Panc1 (cell line): ENCODE data around the gene SMCR8. TPM values are rescaled to one million over a fixed set of nuclear protein-coding genes. Genes with fewer than 3 reads are reported as not detected.
"Not testable (repeated sequence)": the region's sequence is repeated elsewhere in the genome, so short reads cannot be mapped to it uniquely, and the experiment has no call there.

ENCODE experiments used
- ATAC-seq: fragments of 200-7000 bp; cut with Tn5 transposase; 2 replicates; pipeline ENCODE4 v1.9.1; 2020; ENCODE audit warnings: mild to moderate bottlenecking, moderate library complexity
- BruUV-seq: library from RNA; stranded (reverse); fragments of 400-500 nt; replicated peaks from 2 replicates; lab custom pipeline; 2021; lab: Mats Ljungman, UMichigan
- CTCF ChIA-PET: fragments of 300-600 bp; sonication (Branson Sonifier 250); formaldehyde crosslinking; loops from one replicate; lab custom pipeline; 2022; ENCODE audit warnings: antibody characterized with exemption; lab: Charles Lee
- POLR2A ChIA-PET: fragments of 300-600 bp; sonication (Branson Sonifier 250); formaldehyde crosslinking; loops from one replicate; lab custom pipeline; 2022; ENCODE audit warnings: antibody characterized with exemption; lab: Charles Lee
- DNase-seq: peaks from one replicate; pipeline ENCODE4 v3.0.0-alpha.2; 2010; ENCODE audit warnings: low read depth, low spot score
- H3K27ac ChIP-seq: 2 replicates; pipeline ENCODE4 v1.5.1; 2011; ENCODE audit warnings: mild to moderate bottlenecking, low read length, inconsistent platforms
- H3K27me3 ChIP-seq: fragments of 200-500 bp; sonication (Bioruptor generic); 2 replicates; pipeline ENCODE4 v1.6.0; 2014; ENCODE audit warnings: low read length, inconsistent platforms; ENCODE audit not compliant: control insufficient read depth, insufficient read depth
- H3K36me3 ChIP-seq: fragments of 200-500 bp; sonication (Bioruptor generic); 2 replicates; pipeline ENCODE4 v1.5.1; 2014; ENCODE audit warnings: inconsistent platforms, mild to moderate bottlenecking, low read length, moderate library complexity; ENCODE audit not compliant: control insufficient read depth, insufficient read depth
- H3K4me1 ChIP-seq: 2 replicates; pipeline ENCODE4 v1.5.1; 2011; ENCODE audit warnings: inconsistent platforms, mild to moderate bottlenecking, low read length, moderate library complexity; ENCODE audit not compliant: control insufficient read depth, insufficient read depth
- H3K4me3 ChIP-seq, 2 experiments: 2 replicates each; pipeline ENCODE4 v1.5.1; 2011 to 2012; ENCODE audit warnings: low read depth in 2 of 2, low read length in 2 of 2, mild to moderate bottlenecking in 2 of 2, inconsistent platforms in 1 of 2, moderate library complexity in 1 of 2
- H3K9me3 ChIP-seq: fragments of 200-500 bp; sonication (Bioruptor generic); 2 replicates; pipeline ENCODE4 v1.5.1; 2014; ENCODE audit warnings: low read depth, mild to moderate bottlenecking, inconsistent platforms, low read length, moderate library complexity; ENCODE audit not compliant: control insufficient read depth, insufficient read depth
- POLR2AphosphoS5 ChIP-seq: IDR thresholded peaks from 2 replicates; pipeline ENCODE4 v1.6.1; 2012; ENCODE audit warnings: mild to moderate bottlenecking, low read depth, low read length, moderate library complexity
- REST ChIP-seq, 2 experiments: IDR thresholded peaks; 2 replicates each; pipeline ENCODE4 v1.6.1; 2011 to 2012; ENCODE audit warnings: low read depth in 2 of 2, control low read depth in 1 of 2, low read length in 1 of 2, mild to moderate bottlenecking in 1 of 2, moderate library complexity in 1 of 2; ENCODE audit not compliant: insufficient read depth in 1 of 2
- SIN3A ChIP-seq: IDR thresholded peaks from 2 replicates; pipeline ENCODE4 v1.6.1; 2012; ENCODE audit warnings: low read depth, mild to moderate bottlenecking, low read length, moderate library complexity, borderline replicate concordance; ENCODE audit not compliant: insufficient read depth
- TCF7L2 ChIP-seq: IDR thresholded peaks from 2 replicates; pipeline ENCODE4 v1.6.1; 2011; ENCODE audit warnings: mild to moderate bottlenecking, low read depth, low read length, inconsistent platforms
- in situ Hi-C: cut with HindIII; loops from 2 replicates; pipeline ENCODE4 v1.10.0; 2016; ENCODE audit warnings: low sequenced_read_pairs, low pct_unique_long_range_greater_than_20kb
- intact Hi-C: fragments of 100-400 bp; cut with micrococcal nuclease; formaldehyde crosslinking; loops from one replicate; pipeline ENCODE4 v1.10.0; 2022; ENCODE audit not compliant: unreplicated experiment
- total RNA-seq: library from RNA; stranded (reverse); gene quantifications from one replicate; pipeline ENCODE4 v1.2.1, GENCODE V29; 2021; ENCODE audit not compliant: unreplicated experiment
- TF ChIP-seq, protein P1 (sequence below): fragments of 450-650 bp; IDR thresholded peaks from 2 replicates; pipeline ENCODE4 v1.5.1; 2017; ENCODE audit warnings: mild to moderate bottlenecking

Gene SMCR8
- total RNA-seq, 1 experiment from 2014 or later: 24.9 TPM

DNA sequence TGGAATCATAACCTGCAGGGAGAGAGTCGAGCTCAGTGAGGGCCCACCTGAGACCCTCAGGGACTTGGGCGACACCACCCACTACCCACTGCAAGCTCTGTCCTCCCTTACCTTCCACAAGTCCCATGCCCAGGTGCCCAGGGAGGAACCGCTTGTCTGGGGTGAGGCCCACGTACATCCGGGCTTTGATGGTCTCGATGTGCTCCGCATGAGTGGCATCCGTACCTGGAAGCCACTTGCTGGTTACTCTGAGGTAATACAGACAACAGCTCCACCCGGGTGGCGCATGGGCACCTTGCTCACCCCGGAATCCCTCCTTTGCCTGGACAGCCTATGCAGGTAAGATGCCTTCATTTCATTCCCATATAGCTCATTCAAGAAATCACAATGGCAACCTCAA, 29.8 kb upstream of the SMCR8 start:
- Histone ChIP-seq H3K4me1 (no peaks in the 10 kb centered on the region), H3K4me3 (no peak overlapping the region), H3K9me3 (no peaks in the 10 kb centered on the region), H3K36me3 (peaks cover 10% of the 10 kb centered on the region), H3K27ac (no peak overlapping the region), H3K27me3 (no peaks in the 10 kb centered on the region)
- TF ChIP-seq SIN3A (no peak), TCF7L2 (no peak), REST (IDR thresholded peaks at IDR 0.05; ENCODE audit: insufficient read depth in 1 of 2, low read depth in 2 of 2, low read length in 1 of 2) (no peak), POLR2AphosphoS5 (no peak)
- TF ChIP-seq, protein P1, sequence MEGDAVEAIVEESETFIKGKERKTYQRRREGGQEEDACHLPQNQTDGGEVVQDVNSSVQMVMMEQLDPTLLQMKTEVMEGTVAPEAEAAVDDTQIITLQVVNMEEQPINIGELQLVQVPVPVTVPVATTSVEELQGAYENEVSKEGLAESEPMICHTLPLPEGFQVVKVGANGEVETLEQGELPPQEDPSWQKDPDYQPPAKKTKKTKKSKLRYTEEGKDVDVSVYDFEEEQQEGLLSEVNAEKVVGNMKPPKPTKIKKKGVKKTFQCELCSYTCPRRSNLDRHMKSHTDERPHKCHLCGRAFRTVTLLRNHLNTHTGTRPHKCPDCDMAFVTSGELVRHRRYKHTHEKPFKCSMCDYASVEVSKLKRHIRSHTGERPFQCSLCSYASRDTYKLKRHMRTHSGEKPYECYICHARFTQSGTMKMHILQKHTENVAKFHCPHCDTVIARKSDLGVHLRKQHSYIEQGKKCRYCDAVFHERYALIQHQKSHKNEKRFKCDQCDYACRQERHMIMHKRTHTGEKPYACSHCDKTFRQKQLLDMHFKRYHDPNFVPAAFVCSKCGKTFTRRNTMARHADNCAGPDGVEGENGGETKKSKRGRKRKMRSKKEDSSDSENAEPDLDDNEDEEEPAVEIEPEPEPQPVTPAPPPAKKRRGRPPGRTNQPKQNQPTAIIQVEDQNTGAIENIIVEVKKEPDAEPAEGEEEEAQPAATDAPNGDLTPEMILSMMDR: no peak
- no TSS peak for BruUV-seq
- CTCF ChIA-PET: no interaction called here
- in situ Hi-C loops (no loop called here), intact Hi-C loops (no loop called here)
- ATAC-seq (no peak), DNase-seq (no peak)
- POLR2A ChIA-PET: no interaction called here

DNA sequence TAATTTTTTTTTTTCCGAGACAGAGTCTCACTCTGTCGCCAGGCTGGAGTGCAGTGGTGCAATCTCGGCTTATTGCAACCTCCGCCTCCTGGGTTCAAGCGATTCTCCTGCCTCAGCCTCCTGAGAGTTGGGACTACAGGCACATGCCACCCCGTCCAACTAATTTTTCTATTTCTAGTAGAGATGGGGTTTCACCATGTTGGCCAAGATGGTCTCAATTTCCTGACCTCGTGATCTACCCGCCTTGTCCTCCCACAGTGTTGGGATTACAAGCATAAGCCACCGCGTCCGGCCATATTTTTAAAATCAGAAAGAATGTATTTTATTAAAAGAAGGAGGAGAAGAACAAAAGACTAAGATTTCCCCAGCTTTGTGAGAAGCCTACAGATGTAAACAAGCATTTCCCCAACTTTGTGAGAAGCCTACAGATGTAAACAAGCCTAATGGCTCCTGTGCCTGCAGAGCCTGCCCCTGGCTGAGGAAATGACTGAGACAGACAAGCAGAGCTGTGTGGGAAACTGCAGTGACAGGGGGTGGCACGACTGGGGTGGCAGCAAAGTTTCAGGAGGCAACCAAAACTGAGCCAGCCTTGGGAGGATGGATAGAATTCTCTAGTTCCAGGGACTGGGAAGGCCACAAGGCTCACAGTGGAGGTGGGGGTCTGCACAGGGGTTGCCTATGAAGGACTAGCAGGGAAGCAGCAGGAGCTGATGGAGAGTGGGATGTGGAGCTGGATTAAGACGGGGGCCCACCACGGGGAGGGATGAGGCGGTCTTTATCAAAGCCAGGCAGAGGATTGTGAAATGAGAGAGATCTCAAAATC, 23.2 kb upstream of the SMCR8 start:
- no peaks in the 10 kb centered on the region for H3K4me1 ChIP-seq
- intact Hi-C loops: no loop called here
- peaks cover 16% of the 10 kb centered on the region for H3K36me3 ChIP-seq
- no peak for DNase-seq
- no TSS peak for BruUV-seq
- in situ Hi-C loops: no loop called here
- no peak for ATAC-seq
- ChIA-PET POLR2A (no interaction called here), CTCF (no interaction called here)
- TF ChIP-seq TCF7L2 (no peak), POLR2AphosphoS5 (no peak), REST (IDR thresholded peaks at IDR 0.05; ENCODE audit: insufficient read depth in 1 of 2, low read depth in 2 of 2, low read length in 1 of 2) (no peak), SIN3A (no peak)
- TF ChIP-seq, protein P1: no peak
- H3K27me3 ChIP-seq: no peaks in the 10 kb centered on the region
- H3K27ac ChIP-seq: no peak overlapping the region
- no peak overlapping the region for H3K4me3 ChIP-seq
- no peaks in the 10 kb centered on the region for H3K9me3 ChIP-seq

DNA sequence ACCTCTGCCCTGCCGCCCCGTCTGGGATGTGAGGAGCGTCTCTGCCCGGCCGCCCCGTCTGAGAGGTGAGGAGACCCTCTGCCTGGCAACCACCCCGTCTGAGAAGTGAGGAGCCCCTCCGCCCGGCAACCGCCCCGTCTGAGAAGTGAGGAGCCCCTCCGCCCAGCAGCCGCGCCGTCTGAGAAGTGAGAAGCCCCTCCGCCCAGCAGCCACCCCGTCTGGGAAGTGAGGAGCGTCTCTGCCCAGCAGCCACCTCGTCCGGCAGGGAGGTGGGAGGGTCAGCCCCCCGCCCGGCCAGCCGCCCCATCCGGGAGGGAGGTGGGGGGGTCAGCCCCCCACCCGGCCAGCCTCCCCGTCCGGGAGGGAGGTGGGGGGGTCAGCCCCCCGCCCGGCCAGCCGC, 17.0 kb upstream of the SMCR8 start:
- H3K4me3 ChIP-seq, H3K4me1 ChIP-seq, H3K27me3 ChIP-seq, ATAC-seq, in situ Hi-C loops, H3K9me3 ChIP-seq, CTCF ChIA-PET, POLR2A ChIA-PET, DNase-seq, H3K27ac ChIP-seq, BruUV-seq, intact Hi-C loops: not testable (repeated sequence)
- peaks cover 10% of the 10 kb centered on the region for H3K36me3 ChIP-seq
